Activated naive CD8-positive, alpha-beta T cell treated with anti-CD3 and anti-CD28 coated beads, Interleukin-2, amount 50 U/mL, for 24 hours (primary cell): ENCODE results near the gene SLC6A6.

Experiments
- ATAC-seq: fragments of 150-1000 bp; cut with Tn5 transposase; one replicate; pipeline ENCODE4 v1.10.0; 2021
- DNase-seq: peaks from one replicate; pipeline ENCODE4 v3.0.0; 2021
- H3K27ac Mint-ChIP-seq: one replicate; pipeline ENCODE4 v1.8.0; 2021; ENCODE audit warnings: mild to moderate bottlenecking, mixed read lengths
- H3K27me3 Mint-ChIP-seq: one replicate; pipeline ENCODE4 v1.8.0; 2021; ENCODE audit warnings: mixed read lengths
- H3K36me3 Mint-ChIP-seq: one replicate; pipeline ENCODE4 v1.8.0; 2021; ENCODE audit warnings: low read depth, mixed read lengths
- H3K4me1 Mint-ChIP-seq: one replicate; pipeline ENCODE4 v1.8.0; 2021; ENCODE audit warnings: mixed read lengths
- H3K4me3 Mint-ChIP-seq: one replicate; pipeline ENCODE4 v1.8.0; 2021; ENCODE audit warnings: mild to moderate bottlenecking, moderate library complexity, mixed read lengths
- H3K9me3 Mint-ChIP-seq: one replicate; pipeline ENCODE4 v1.8.0; 2021; ENCODE audit warnings: mixed read lengths

Gene SLC6A6

DNA sequence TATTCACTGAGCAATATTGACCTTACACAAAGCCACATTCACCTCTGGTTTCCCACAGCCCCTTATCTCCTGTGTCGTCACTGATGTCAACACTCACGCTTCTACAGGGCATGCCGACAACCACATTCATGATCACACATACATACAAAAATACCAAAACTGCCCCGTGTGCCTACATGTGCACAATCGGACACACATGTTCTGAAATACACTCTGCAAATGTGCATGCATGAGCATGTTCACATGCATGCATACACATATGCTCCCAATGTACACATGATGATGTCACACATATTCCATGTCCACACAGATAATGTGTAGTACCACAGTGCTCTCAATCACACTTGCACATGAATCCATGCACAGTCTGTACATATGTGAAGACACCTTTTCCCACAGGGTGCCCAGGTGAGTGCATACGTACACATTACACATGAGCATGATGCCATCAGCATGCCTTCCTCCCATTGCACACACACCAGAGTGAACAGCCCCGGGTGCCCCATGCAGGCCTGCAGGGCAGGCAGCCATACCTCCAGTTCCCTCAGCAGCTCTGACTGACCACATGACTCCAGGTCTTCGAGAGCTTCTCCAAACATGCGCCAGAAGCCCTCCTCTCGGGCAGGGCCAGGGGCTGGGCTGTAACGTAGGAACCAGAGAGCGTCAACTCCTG lies 100.8 kb downstream of the SLC6A6 start:
- no peak for ATAC-seq
- Mint-ChIP-seq H3K9me3 (peaks cover 17% of the 10 kb centered on the region), H3K27ac (no peak overlapping the region), H3K36me3 (no peaks in the 10 kb centered on the region), H3K27me3 (no peaks in the 10 kb centered on the region), H3K4me3 (no peak overlapping the region), H3K4me1 (peaks cover under 1% of the 10 kb centered on the region)
- no peak for DNase-seq

DNA sequence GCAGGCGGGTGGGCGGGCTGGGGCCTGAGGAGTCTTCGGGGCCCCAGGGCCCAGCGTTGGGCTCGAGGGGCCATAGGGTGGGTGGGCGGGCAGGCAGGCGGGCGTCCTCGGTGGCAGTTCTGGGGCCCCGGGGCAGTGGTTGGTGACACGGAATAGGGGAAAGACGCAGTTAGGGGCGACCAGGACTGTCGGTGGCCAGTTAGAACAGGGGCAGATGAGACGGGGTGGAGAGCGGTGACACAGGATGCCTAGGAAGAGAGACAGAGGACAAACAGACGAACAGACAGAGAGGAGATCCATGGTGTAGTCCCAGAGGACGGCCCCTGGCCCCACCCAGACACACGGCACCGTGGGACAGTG lies 101.3 kb downstream of the SLC6A6 start:
- Mint-ChIP-seq H3K4me3 (no peak overlapping the region), H3K27ac (no peak overlapping the region), H3K36me3 (no peaks in the 10 kb centered on the region), H3K27me3 (no peaks in the 10 kb centered on the region), H3K4me1 (peaks cover 3% of the 10 kb centered on the region), H3K9me3 (peaks cover 17% of the 10 kb centered on the region)
- ATAC-seq (no peak), DNase-seq (no peak)

DNA sequence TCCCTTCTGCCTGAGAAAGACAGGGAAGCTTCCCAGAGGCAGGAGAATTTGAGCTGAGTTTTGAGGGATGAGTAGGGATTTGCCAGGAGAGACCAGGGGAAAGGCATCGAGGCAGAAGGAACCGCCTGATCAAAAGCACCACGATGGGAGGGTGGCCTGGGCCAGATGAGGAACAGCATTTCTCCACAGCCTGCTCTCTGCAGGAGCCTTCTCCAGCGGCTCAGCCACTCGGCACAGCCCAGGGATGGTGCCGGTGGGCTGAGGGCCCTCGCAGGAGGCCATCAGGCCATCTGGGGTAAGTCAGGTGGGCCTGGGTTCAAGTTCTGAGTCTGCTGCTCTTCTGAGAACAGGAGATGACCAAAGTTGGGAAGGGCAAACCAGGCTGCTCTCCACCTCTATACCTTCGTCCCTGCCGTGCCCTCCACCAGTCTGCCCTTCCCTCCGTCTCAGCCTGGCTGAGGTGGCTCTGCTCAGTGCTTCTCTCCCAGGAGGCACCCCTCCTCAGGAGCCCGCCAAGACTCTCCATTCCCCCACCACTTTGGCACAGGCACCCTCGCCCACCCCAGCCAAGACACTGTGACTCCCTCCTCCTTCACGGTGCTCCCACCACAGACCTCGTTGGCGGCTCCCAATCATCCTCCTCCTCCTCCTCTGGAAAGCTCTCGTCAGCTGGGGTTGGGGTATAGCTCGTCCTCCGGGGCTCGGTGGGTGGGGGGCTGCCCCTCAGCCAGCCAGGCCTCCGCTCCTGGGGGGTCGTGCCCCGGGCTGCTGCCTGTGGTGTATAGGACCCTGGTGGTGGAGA lies 102.8 kb downstream of the SLC6A6 start:
- Mint-ChIP-seq H3K4me1 (peaks cover 3% of the 10 kb centered on the region), H3K9me3 (peaks cover 17% of the 10 kb centered on the region), H3K27me3 (peaks cover 2% of the 10 kb centered on the region), H3K4me3 (no peak overlapping the region), H3K36me3 (no peaks in the 10 kb centered on the region), H3K27ac (no peak overlapping the region)
- ATAC-seq (no peak), DNase-seq (no peak)

DNA sequence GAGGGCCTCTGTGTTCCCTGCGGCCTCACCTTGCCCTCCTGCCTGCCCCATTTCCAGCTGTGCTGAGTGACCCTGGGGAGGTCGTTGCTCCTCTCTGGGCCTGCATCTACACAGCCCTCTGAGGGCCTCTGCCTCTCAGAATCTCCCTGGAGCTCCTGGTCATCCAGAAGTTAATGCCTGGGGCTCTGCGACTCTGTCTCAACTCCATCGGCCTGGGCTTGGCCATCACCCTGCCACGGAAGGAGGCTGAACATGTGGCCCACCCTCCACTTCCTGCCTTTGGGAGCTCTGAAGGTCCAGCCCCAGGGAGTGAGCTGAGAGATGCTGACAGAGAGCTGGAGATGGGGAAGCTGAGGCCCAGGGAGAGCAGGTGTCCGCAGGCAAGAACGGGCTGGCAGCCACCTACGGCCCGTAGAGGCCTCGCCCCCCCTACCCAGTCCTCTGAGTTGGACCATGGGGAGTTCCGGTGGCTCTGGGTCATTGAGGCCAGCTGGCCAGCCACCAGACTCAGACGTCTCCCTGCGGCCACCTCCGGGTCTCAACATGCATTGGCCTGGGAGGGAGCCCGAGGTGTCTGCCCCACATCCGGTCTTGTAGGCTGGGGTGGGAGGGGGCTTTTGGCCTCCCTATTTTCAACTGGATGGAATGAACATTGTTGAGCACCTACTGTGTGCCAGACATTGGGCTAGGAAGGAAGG lies 103.5 kb downstream of the SLC6A6 start:
- no peak for DNase-seq
- peaks cover 17% of the 10 kb centered on the region for H3K9me3 Mint-ChIP-seq
- H3K4me1 Mint-ChIP-seq = peaks cover 3% of the 10 kb centered on the region
- no peak overlapping the region for H3K27ac Mint-ChIP-seq
- no peak for ATAC-seq
- peaks cover 2% of the 10 kb centered on the region for H3K27me3 Mint-ChIP-seq
- H3K36me3 Mint-ChIP-seq = no peaks in the 10 kb centered on the region
- no peak overlapping the region for H3K4me3 Mint-ChIP-seq

DNA sequence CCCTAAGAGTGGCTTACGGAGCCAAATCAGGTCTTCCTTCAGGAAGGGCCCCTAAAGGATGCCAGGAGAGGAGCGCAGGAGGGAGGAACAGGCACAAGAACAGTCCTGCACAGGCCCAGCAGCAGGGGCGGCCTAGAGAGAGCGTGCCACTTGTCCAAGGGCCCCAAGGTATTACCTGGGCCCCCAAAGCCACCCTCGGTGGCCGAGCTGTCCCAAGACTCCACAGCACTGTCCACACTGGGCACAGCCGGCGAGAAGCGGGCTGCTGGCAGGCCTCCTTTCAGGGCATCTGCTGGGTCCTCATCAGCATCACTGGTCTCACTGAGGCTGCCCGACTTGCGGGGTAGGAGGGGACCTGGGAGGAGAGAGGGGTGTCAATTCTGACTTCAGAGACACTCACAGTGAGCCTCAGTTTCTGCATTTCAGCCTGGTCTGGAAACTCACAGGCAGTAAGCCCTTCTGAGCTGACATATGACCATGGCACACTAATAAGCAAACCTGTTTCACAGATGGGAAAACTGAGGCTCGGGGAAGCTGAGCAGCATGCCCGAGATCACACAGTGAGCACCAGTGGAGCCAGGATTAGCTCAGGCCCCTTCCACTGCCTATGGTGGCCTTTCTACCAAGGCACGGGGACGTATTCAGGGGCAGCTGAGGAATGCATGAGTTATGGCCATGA lies 104.4 kb downstream of the SLC6A6 start:
- Mint-ChIP-seq H3K27me3 (peaks cover 2% of the 10 kb centered on the region), H3K36me3 (no peaks in the 10 kb centered on the region), H3K27ac (no peak overlapping the region), H3K4me3 (no peak overlapping the region), H3K4me1 (peaks cover 3% of the 10 kb centered on the region), H3K9me3 (peaks cover 12% of the 10 kb centered on the region)
- ATAC-seq (no peak), DNase-seq (no peak)

DNA sequence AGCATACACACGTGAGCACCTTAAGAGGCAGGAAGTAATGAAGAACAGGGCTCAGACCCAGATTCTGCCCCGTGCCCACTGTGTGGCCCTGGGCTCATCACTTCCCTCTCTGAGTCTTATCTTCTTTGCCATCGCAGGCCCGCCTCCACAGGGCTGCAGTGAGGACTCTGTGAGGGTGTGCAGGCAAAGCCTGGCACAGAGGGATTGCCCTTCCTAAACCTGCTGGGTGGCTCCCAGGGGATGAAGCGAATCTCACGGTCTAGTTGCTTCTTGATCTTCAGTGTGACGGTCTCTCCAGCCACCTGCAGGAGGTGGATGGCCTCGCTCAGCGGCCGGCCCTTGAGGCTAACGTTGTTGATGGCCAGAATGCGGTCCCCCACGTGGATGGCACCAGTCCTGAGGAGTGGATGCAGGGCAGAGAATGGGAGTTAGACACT lies 104.9 kb downstream of the SLC6A6 start:
- no peak for DNase-seq
- ATAC-seq = no peak
- H3K4me1 Mint-ChIP-seq = peaks cover 3% of the 10 kb centered on the region
- no peak overlapping the region for H3K27ac Mint-ChIP-seq
- peaks cover 2% of the 10 kb centered on the region for H3K27me3 Mint-ChIP-seq
- no peaks in the 10 kb centered on the region for H3K36me3 Mint-ChIP-seq
- peaks cover 8% of the 10 kb centered on the region for H3K9me3 Mint-ChIP-seq
- no peak overlapping the region for H3K4me3 Mint-ChIP-seq

DNA sequence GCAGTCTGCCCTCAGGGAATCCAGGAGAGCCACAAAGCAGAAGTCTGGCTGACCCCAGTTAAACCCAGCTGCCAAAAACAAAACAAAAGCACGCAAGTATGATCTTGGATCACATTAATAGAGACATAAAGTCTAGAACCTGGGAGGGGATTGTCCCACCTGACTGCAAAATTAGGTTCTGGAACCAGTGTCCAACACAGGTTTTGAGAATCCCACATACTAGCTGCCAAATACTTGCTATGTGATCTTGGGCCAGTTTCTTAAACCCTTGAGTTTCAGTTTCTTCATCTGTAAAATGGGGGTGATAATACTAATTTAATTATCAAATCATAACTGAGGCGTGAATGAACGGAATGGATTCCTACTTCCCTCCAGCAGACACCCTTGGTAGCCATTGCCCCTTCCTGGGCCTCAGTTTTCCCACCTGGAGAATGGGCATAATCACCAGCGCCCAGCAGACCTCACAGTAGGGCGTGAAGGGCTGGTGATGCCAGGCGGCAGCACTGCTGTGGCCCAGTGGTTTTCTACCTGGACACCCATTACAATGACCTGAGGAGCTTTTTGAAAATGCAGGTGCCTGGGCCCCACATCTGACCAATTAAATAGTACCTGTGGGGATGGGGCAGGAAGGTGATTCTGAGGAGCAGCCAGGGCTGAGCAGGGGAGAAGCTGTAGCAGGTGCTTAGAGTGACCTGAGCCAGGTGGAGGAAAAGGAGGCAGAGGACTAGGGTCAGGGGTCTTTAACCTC lies 105.5 kb downstream of the SLC6A6 start:
- no peak overlapping the region for H3K27ac Mint-ChIP-seq
- peaks cover 2% of the 10 kb centered on the region for H3K27me3 Mint-ChIP-seq
- H3K4me1 Mint-ChIP-seq = peaks cover 3% of the 10 kb centered on the region
- DNase-seq (no peak), ATAC-seq (no peak)
- no peak overlapping the region for H3K4me3 Mint-ChIP-seq
- H3K9me3 Mint-ChIP-seq = peaks cover 3% of the 10 kb centered on the region
- no peaks in the 10 kb centered on the region for H3K36me3 Mint-ChIP-seq

DNA sequence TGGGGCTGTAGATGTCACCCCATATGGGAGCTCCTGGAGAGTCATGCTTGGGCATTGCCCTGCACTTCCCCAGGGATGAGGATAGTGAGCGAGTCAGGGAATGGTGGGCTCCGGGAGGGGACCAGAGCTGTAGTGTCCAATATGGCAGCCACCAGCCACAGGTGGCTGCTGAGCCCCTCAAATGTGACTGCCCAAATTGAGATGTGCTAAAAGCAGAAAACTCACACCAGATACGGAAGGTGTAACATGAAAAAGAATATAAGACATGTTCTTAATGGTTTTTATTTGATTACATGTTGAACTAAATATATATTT lies 106.1 kb downstream of the SLC6A6 start:
- Mint-ChIP-seq H3K9me3 (no peaks in the 10 kb centered on the region), H3K27ac (no peak overlapping the region), H3K4me3 (no peak overlapping the region), H3K27me3 (peaks cover 2% of the 10 kb centered on the region), H3K36me3 (no peaks in the 10 kb centered on the region), H3K4me1 (peaks cover 3% of the 10 kb centered on the region)
- ATAC-seq (no peak), DNase-seq (no peak)

DNA sequence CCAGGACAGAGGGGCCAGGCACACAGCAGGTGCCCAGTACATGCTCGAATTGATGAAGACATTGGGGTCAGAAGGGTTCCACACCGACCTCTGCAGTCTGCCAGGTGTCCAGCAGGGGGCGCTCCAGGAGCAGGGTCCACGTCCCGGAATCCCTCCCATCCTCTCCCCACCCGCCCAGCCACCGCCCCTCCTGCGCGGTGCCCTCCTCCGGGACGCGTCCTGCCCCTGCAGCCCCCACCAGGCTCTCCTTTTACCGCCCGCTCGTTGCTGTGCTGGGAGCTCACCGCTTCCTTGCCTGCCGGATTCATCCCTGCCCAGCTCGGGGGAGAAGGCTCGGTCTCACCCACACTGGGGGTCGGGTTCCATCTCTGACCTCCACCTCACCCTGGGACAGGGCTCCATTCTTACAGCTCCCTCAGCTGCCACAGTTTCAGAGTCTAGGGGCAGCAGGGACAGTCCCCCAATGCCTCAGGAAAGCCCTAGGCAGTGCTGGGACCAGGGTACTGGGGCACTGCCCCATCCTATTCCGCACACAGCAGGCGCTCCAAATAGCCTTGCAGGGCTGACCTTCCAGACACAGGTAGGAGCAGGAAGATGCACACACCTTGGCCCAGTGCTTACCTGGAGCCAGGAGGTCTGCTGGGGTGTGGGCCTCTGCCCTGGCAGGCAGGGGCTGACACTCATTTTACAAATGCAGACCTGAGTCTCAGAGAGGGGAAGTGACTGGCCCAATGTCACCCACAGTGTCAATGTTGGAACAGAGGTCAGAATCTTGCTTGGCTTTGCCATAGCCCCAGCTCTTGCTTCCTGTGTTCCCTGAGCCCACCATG lies 106.8 kb downstream of the SLC6A6 start:
- no peak overlapping the region for H3K27ac Mint-ChIP-seq
- peaks cover 3% of the 10 kb centered on the region for H3K4me1 Mint-ChIP-seq
- DNase-seq (peak; percentile 86), ATAC-seq (peak; percentile 68)
- H3K27me3 Mint-ChIP-seq = peaks cover 2% of the 10 kb centered on the region
- no peaks in the 10 kb centered on the region for H3K9me3 Mint-ChIP-seq
- H3K4me3 Mint-ChIP-seq = no peak overlapping the region
- no peaks in the 10 kb centered on the region for H3K36me3 Mint-ChIP-seq

DNA sequence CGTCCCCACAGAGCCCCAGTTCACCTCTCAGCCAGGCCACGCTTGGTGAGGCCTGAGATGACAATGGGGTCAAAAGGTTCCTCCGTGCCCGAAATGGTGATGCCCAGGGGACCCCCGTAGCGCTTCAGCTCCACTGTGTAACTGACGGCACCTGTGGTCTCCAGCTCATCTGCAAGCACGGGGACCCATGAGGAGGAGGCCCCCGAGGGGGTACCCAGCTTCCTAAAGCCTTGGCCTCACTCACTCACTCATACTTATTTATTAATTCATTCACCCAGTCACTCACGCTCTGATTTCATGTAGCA lies 107.3 kb downstream of the SLC6A6 start:
- Mint-ChIP-seq H3K27ac (no peak overlapping the region), H3K4me3 (no peak overlapping the region), H3K27me3 (peaks cover 2% of the 10 kb centered on the region), H3K36me3 (no peaks in the 10 kb centered on the region), H3K4me1 (peaks cover 3% of the 10 kb centered on the region), H3K9me3 (no peaks in the 10 kb centered on the region)
- no peak for ATAC-seq
- no peak for DNase-seq

DNA sequence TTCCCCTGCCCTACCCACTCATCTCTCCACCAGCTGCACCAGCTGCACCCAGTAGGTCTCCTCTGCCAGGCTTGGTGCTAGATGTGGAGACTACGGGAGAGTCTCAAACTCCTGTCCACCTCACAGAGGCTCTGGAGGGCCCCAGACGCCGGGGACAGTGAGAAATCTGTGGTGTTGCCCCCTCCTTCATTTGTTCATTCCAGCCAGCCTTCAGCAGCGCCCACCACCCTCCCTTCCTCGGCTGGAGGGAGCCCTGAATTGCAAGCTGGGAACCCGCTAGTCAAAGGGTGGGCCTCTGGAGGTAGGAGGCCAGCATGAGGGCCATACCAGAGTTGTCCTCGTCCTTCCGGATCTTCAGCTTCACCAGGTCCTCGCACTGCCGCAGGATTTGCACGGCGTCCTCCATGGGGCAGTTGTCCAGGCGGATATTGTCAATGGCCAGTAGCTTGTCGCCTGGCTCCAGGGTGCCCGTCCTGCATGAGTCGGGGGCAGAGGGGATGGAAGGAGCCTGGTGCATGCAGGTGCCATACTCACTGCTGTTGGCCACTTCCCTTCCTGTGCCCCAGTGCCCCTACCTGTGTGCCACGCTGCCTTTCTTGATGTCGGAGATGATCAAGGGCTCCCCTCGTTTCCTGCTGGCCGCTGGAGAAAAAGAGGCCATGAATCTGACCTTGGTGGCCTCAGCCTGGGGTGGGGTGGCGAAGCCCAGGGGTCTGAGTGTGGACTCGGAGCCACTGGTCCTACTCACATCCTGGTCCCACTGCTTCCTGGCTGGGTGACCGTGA lies 108.6 kb downstream of the SLC6A6 start:
- Mint-ChIP-seq H3K9me3 (no peaks in the 10 kb centered on the region), H3K36me3 (no peaks in the 10 kb centered on the region), H3K27ac (no peak overlapping the region), H3K27me3 (peaks cover 2% of the 10 kb centered on the region), H3K4me1 (peaks cover 3% of the 10 kb centered on the region), H3K4me3 (no peak overlapping the region)
- ATAC-seq (no peak), DNase-seq (no peak)

DNA sequence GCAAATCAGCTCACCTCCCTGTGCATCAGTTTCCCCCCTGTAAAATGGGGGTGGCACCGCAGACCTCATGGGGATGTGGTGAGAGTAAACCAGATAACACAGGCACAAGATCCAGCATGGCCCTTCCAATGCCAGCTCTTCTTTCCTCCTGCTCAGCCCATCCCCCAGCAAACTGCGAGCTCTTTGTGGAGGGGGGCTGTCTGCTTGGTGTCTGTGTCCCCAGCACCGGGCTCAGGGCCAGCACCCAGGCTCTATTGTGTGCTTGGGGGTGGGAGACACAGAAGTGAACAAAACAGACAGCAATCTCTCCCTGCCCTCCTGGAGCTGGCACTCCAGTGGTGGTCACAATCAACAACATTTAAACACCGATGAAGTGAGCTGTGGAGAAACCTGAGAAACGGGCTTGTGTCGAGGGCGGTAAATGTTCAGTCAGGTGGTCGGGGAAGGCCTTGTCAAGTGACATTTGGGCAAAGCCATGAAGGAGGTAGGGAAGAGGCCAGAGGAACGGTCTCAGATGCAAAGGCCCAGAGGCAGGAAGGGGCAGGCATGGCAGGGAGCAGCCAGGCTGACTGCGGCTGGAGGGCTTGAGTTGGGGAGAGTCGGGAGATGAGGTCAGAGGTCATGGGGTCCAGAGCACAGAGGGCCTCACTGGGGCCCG lies 109.3 kb downstream of the SLC6A6 start:
- Mint-ChIP-seq H3K27me3 (peaks cover 2% of the 10 kb centered on the region), H3K4me3 (no peak overlapping the region), H3K4me1 (peaks cover 3% of the 10 kb centered on the region), H3K36me3 (no peaks in the 10 kb centered on the region), H3K27ac (no peak overlapping the region), H3K9me3 (no peaks in the 10 kb centered on the region)
- ATAC-seq = no peak
- DNase-seq = no peak
